OCI-LY3 (cell line): ENCODE data around the gene AMACR.

ENCODE experiments used
- H2AFZ ChIP-seq: fragments of 200-600, 300-600 bp; shearing (Covaris generic); 2 replicates; pipeline ENCODE4 v1.6.0; 2014; ENCODE audit warnings: antibody characterized with exemption, low read depth, low read length
- H3K27ac ChIP-seq: fragments of 200-600, 300-600 bp; sonication (generic); 2 replicates; pipeline ENCODE4 v1.5.1; 2014; ENCODE audit warnings: mild to moderate bottlenecking, low read length, moderate library complexity, mixed read lengths
- H3K27me3 ChIP-seq: fragments of 200-600, 300-600 bp; sonication (generic); 2 replicates; pipeline ENCODE4 v1.6.1; 2014; ENCODE audit warnings: low read depth, low read length, mixed read lengths
- H3K36me3 ChIP-seq: fragments of 200-600, 300-600 bp; sonication (generic); replicated peaks from 2 replicates; pipeline ENCODE3; 2014; ENCODE audit warnings: low read depth, low read length, mixed read lengths
- H3K4me1 ChIP-seq: fragments of 300-600, 200-600 bp; sonication (generic); 2 replicates; pipeline ENCODE4 v1.6.1; 2014; ENCODE audit warnings: low read length, mixed read lengths
- H3K4me2 ChIP-seq: fragments of 200-600, 300-600 bp; sonication (generic); 2 replicates; pipeline ENCODE4 v1.6.1; 2014; ENCODE audit warnings: low read length, mixed read lengths
- H3K4me3 ChIP-seq: fragments of 300-600, 200-600 bp; sonication (generic); 2 replicates; pipeline ENCODE4 v1.5.1; 2014; ENCODE audit warnings: antibody characterized with exemption, mild to moderate bottlenecking, low read length, moderate library complexity
- H3K79me2 ChIP-seq: fragments of 300-600, 200-600 bp; shearing (Covaris generic); 2 replicates; pipeline ENCODE4 v1.6.1; 2014; ENCODE audit warnings: mild to moderate bottlenecking, low read length, mixed read lengths
- H3K9ac ChIP-seq: fragments of 300-600, 200-600 bp; shearing (Covaris generic); 2 replicates; pipeline ENCODE4 v1.6.0; 2014; ENCODE audit warnings: mild to moderate bottlenecking, low read length, moderate library complexity
- H3K9me3 ChIP-seq: fragments of 200-600, 300-600 bp; shearing (Covaris generic); 2 replicates; pipeline ENCODE4 v1.6.1; 2014; ENCODE audit warnings: low read length, mixed read lengths; ENCODE audit not compliant: insufficient read depth
- H4K20me1 ChIP-seq: fragments of 200-600, 300-600 bp; sonication (generic); 2 replicates; pipeline ENCODE4 v1.6.1; 2016; ENCODE audit warnings: low read length, mixed read lengths; ENCODE audit not compliant: insufficient read depth
- CTCF ChIP-seq: fragments of 200-600, 300-600 bp; sonication (generic); IDR thresholded peaks from 2 replicates; pipeline ENCODE4 v1.5.1; 2014; ENCODE audit warnings: antibody characterized with exemption, low read length, low read depth
- EZH2phosphoT487 ChIP-seq: fragments of 200-600 bp; shearing (Covaris generic); IDR thresholded peaks from 2 replicates; pipeline ENCODE4 v1.6.1; 2018; ENCODE audit warnings: antibody characterized with exemption, mixed run types, low read depth

Gene AMACR

DNA sequence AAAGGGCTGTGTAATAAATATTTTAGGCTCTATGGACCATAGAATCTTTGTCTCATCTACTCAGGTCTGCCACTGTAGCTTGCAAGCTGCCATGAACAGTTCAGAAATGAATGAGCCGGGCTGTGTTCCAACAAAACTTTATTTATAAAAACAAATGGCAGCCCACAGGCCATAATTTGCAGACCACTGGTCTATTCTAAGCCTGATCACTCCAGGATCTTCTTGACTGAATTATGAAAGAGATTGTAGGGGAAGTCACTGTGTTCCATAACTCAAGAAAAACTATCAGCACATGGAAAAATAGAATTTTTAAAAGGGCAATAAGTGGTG is 46.5 kb upstream of the AMACR start:
- Histone ChIP-seq H3K36me3 (no peaks in the 10 kb centered on the region), H3K27me3 (no peaks in the 10 kb centered on the region), H3K79me2 (no peaks in the 10 kb centered on the region), H3K4me3 (no peak overlapping the region), H3K9me3 (no peaks in the 10 kb centered on the region), H3K4me2 (no peak overlapping the region), H3K4me1 (no peaks in the 10 kb centered on the region), H3K27ac (no peak overlapping the region), H2AFZ (no peak overlapping the region), H4K20me1 (no peaks in the 10 kb centered on the region), H3K9ac (no peak overlapping the region)
- no peak for TF ChIP-seq CTCF
- no peak for TF ChIP-seq EZH2phosphoT487

GRCh38 chr5:34053571-34054399 is 45.9 kb upstream of the AMACR start:
- no peak overlapping the region for H3K4me2 ChIP-seq
- H3K27ac ChIP-seq = no peak overlapping the region
- no peaks in the 10 kb centered on the region for H3K79me2 ChIP-seq
- H4K20me1 ChIP-seq = no peaks in the 10 kb centered on the region
- TF ChIP-seq CTCF = no peak
- TF ChIP-seq EZH2phosphoT487 = no peak
- no peaks in the 10 kb centered on the region for H3K9me3 ChIP-seq
- H3K4me1 ChIP-seq = no peaks in the 10 kb centered on the region
- no peak overlapping the region for H3K9ac ChIP-seq
- H2AFZ ChIP-seq = no peak overlapping the region
- no peak overlapping the region for H3K4me3 ChIP-seq
- H3K27me3 ChIP-seq = no peaks in the 10 kb centered on the region
- H3K36me3 ChIP-seq = no peaks in the 10 kb centered on the region

GRCh38 chr5:34053133-34053532 is 45.3 kb upstream of the AMACR start:
- Histone ChIP-seq H2AFZ (no peak overlapping the region), H3K36me3 (no peaks in the 10 kb centered on the region), H3K4me3 (no peak overlapping the region), H3K4me2 (no peak overlapping the region), H4K20me1 (no peaks in the 10 kb centered on the region), H3K4me1 (no peaks in the 10 kb centered on the region), H3K79me2 (no peaks in the 10 kb centered on the region), H3K9me3 (no peaks in the 10 kb centered on the region), H3K9ac (no peak overlapping the region), H3K27ac (no peak overlapping the region), H3K27me3 (no peaks in the 10 kb centered on the region)
- no peak for TF ChIP-seq EZH2phosphoT487
- TF ChIP-seq CTCF = no peak

DNA sequence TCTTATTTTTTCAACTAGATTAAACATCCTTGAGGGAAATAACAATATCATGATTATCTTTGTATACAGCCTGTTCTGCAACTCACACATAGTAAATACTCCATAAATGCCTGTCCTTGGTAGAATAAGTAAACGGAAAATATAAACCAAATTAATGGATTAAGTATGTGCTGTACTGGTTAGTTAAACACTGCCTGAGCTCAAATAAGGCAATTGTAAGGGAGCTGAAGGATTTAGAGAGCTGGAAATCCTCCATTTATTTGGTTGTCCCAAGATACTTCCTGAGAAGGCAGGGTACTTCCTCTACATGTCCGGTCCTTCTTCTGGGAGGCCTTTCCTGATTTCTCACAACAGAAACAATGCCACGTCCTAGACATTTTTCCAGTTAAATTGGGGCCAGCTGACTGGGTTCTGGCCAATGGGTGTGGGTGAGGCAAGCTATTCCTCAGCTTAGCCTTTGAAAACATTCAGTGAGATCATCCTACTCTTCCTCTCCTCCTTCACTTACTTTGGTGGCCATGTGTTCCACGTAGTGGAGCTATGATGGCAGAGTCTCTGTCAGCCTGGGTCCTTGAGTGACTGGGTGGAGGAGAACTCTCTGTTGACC is 43.6 kb upstream of the AMACR start:
- H3K36me3 ChIP-seq = no peaks in the 10 kb centered on the region
- H3K9me3 ChIP-seq = no peaks in the 10 kb centered on the region
- H3K4me2 ChIP-seq = no peak overlapping the region
- no peak for TF ChIP-seq CTCF
- no peak for TF ChIP-seq EZH2phosphoT487
- H3K27me3 ChIP-seq = no peaks in the 10 kb centered on the region
- no peaks in the 10 kb centered on the region for H3K4me1 ChIP-seq
- no peaks in the 10 kb centered on the region for H3K79me2 ChIP-seq
- H3K9ac ChIP-seq = no peak overlapping the region
- H4K20me1 ChIP-seq = no peaks in the 10 kb centered on the region
- H3K4me3 ChIP-seq = no peak overlapping the region
- H2AFZ ChIP-seq = no peak overlapping the region
- no peak overlapping the region for H3K27ac ChIP-seq
